BE2C (cell line): Measurements from ENCODE around the gene KRTAP20-1. TPM values are rescaled to one million over a fixed set of nuclear protein-coding genes. Genes with fewer than 3 reads are reported as not detected.

ENCODE experiments used
- DNase-seq: peaks from one replicate; pipeline ENCODE4 v3.0.0-alpha.2; 2020
- H3K27me3 ChIP-seq: fragments of 250-450 bp; sonication (Bioruptor Pico); 2 replicates; pipeline ENCODE4 v1.5.1; 2020; ENCODE audit warnings: mild to moderate bottlenecking
- H3K36me3 ChIP-seq: fragments of 250-450 bp; sonication (Bioruptor Pico); 2 replicates; pipeline ENCODE4 v1.5.1; 2020; ENCODE audit warnings: mild to moderate bottlenecking
- H3K4me1 ChIP-seq: fragments of 250-450 bp; sonication (Bioruptor Pico); 2 replicates; pipeline ENCODE4 v1.5.1; 2020
- H3K4me3 ChIP-seq: 2 replicates; pipeline ENCODE4 v1.5.1; 2011; ENCODE audit warnings: low read depth, low read length
- H3K9me3 ChIP-seq: fragments of 250-450 bp; sonication (Bioruptor Pico); 2 replicates; pipeline ENCODE4 v1.5.1; 2020
- polyA plus RNA-seq: library from polyadenylated mRNA; unstranded; fragments of >200 nt; gene quantifications from one replicate; pipeline ENCODE4 v1.2.1, GENCODE V29; 2012; ENCODE audit warnings: low read depth, missing spikeins; ENCODE audit not compliant: insufficient read length, insufficient read depth
- TF ChIP-seq, protein P1 (sequence below): IDR thresholded peaks from 2 replicates; pipeline ENCODE4 v1.5.1; 2012; ENCODE audit warnings: mild to moderate bottlenecking, low read depth, low read length

Gene KRTAP20-1, protein sequence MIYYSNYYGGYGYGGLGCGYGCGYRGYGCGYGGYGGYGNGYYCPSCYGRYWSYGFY
- not detected for polyA plus RNA-seq

DNA sequence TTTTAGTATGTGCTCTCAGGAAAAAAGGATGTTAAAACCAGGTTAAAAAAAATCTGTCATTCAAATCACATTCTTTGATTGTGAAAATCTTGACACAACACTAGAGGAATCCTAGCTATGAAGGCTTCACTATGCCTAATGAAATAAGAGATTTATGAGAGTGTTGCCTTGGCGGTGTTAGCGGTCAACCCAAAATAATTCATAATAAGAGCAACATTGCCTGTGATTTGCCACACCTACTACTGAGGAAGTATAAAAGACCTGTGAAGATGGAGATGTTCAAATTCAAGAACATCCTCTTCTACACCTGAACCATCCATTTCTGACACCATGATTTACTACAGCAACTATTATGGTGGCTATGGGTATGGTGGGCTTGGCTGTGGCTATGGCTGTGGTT, at the start of gene KRTAP20-1:
Gene KRTAP20-1 (plus strand): TSS at position 301 of the 400 bp plus-strand sequence. CDS start 30 bp downstream, at position 331.
- Histone ChIP-seq H3K36me3 (no peaks in the 10 kb centered on the region), H3K4me1 (no peaks in the 10 kb centered on the region; the same call in 1 of the 2 replicates), H3K27me3 (no peaks in the 10 kb centered on the region), H3K4me3 (no peak within 1 kb of the TSS), H3K9me3 (no peaks in the 10 kb centered on the region)
- DNase-seq: no peak
- TF ChIP-seq, protein P1, sequence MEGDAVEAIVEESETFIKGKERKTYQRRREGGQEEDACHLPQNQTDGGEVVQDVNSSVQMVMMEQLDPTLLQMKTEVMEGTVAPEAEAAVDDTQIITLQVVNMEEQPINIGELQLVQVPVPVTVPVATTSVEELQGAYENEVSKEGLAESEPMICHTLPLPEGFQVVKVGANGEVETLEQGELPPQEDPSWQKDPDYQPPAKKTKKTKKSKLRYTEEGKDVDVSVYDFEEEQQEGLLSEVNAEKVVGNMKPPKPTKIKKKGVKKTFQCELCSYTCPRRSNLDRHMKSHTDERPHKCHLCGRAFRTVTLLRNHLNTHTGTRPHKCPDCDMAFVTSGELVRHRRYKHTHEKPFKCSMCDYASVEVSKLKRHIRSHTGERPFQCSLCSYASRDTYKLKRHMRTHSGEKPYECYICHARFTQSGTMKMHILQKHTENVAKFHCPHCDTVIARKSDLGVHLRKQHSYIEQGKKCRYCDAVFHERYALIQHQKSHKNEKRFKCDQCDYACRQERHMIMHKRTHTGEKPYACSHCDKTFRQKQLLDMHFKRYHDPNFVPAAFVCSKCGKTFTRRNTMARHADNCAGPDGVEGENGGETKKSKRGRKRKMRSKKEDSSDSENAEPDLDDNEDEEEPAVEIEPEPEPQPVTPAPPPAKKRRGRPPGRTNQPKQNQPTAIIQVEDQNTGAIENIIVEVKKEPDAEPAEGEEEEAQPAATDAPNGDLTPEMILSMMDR: no peak

DNA sequence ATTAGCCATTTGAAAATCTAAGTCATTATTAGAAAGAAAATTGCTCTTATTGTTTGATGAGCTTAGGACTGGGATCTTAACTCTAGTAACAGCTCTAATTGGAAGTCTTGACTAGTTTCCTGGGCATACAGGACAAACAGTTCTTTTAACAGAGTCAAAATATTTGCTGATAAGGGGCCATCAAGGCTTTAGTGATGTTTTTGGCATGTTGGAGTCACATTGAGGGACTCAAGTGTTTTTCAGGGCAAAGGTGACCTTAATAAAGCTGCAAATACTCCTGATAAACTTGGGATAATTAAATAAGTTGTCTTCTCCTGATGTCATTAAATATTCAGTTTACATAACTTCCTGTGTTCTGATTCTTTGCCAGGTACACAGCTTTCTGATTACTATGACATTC, 48.6 kb upstream of the KRTAP20-1 start:
- no peaks in the 10 kb centered on the region for H3K27me3 ChIP-seq

DNA sequence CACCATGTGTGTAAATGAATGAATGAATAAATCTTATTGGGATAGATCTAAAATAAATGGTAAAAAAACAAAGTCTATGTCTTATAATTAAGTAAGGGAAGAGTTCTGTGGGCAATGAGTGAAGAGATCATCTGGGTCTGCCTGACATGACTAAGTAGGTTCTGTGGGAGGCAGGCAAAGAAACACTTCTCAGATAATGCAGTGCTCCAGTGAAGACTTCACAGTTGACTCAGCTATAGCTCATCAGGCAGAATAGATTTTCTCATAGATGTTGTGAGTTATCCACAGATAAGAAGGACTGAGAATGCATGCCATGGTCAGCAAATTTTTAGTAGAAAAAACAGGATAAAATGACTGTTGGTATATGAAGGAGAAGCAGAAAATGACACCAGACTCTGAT, 38.5 kb upstream of the KRTAP20-1 start:
- Histone ChIP-seq H3K4me1 (no peaks in the 10 kb centered on the region), H3K4me3 (no peak overlapping the region), H3K36me3 (no peaks in the 10 kb centered on the region), H3K9me3 (no peaks in the 10 kb centered on the region), H3K27me3 (no peaks in the 10 kb centered on the region)
- TF ChIP-seq, protein P1: no peak
- DNase-seq: no peak

More for the DNA sequence above, 48.6 kb upstream of the KRTAP20-1 start:
- no peak for DNase-seq
- no peaks in the 10 kb centered on the region for H3K36me3 ChIP-seq
- H3K4me1 ChIP-seq: no peaks in the 10 kb centered on the region
- H3K9me3 ChIP-seq: no peaks in the 10 kb centered on the region
- no peak overlapping the region for H3K4me3 ChIP-seq
- TF ChIP-seq, protein P1: no peak

DNA sequence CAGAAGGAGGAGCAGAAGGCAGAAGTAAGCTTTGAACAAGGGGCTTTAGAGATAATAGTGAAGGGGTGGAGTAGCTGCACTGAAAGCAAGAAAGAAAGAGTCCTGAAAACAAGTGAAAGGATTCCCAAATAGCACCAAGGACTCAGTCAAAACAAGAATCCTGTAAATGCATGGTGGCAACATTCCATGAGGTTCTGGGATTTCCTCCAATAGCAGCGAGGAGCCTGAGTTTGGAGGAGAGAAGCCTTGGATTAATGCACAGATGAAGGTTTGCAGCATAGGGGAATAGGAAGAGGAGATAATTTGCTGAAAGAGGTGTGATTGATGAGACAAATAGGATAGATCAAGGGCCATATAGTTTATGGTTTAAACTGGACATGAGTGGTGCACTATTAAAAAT, 36.9 kb upstream of the KRTAP20-1 start:
- TF ChIP-seq, protein P1: no peak
- H3K27me3 ChIP-seq: no peaks in the 10 kb centered on the region
- DNase-seq: no peak
- H3K36me3 ChIP-seq: no peaks in the 10 kb centered on the region
- no peaks in the 10 kb centered on the region for H3K9me3 ChIP-seq
- H3K4me3 ChIP-seq: no peak overlapping the region
- no peaks in the 10 kb centered on the region for H3K4me1 ChIP-seq

DNA sequence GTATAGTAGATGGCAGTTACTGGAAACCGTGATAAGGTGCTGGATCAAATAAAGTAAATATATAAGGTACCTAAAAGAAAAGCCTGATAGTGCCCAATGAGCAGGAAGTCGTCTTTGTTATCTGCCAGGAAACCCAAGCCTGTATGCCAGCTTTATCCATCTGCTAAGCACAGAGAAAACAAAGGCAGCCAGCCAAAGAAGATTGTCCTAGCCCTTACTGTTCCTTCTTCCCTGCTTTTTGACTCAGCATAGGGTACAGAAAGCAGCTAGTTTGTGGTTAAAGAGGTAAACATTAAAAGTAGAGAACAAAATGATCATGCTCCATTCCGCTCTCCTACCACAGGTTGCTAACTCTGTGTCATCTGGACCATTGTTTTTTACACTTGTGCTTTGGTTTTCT, 36.1 kb upstream of the KRTAP20-1 start:
- no peaks in the 10 kb centered on the region for H3K4me1 ChIP-seq
- no peaks in the 10 kb centered on the region for H3K27me3 ChIP-seq
- no peaks in the 10 kb centered on the region for H3K36me3 ChIP-seq
- DNase-seq: no peak
- no peaks in the 10 kb centered on the region for H3K9me3 ChIP-seq
- TF ChIP-seq, protein P1: no peak
- H3K4me3 ChIP-seq: no peak overlapping the region

DNA sequence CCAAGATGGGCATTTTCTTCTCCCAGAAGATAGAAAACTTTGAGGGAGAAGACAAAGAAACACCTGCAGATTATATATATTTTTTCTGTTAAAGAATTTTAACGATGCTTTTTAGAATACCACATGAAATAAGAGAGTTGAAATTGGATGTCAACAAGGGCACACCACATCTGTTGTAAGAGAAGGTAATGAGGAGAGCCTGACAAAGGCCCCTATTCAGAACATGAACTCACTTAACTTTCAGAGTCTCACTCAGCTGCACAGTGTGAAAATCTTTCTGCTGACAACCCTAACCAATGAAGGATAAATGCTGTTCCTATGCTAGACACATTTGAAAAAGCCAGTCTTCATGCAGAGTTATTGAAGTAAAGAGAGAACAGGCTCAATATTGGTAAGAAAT, 33.4 kb upstream of the KRTAP20-1 start:
- Histone ChIP-seq H3K36me3 (no peaks in the 10 kb centered on the region), H3K27me3 (no peaks in the 10 kb centered on the region), H3K4me1 (no peaks in the 10 kb centered on the region), H3K9me3 (no peaks in the 10 kb centered on the region), H3K4me3 (no peak overlapping the region)
- no peak for DNase-seq
- TF ChIP-seq, protein P1: no peak
